HCT116 (cell line): ENCODE results near the gene KRTAP20-2. TPM values are rescaled to one million over a fixed set of nuclear protein-coding genes. Genes with fewer than 3 reads are reported as not detected.

Source experiments
- ATAC-seq: fragments of 200-7000 bp; cut with Tn5 transposase; 2 replicates; pipeline ENCODE4 v1.9.1; 2020; ENCODE audit warnings: mild to moderate bottlenecking, moderate library complexity
- BruUV-seq: library from RNA; stranded (reverse); fragments of 400-500 nt; replicated peaks from 2 replicates; lab custom pipeline; 2021; lab: Mats Ljungman, UMichigan
- CTCF ChIA-PET: fragments of 300-600 bp; sonication (Branson Sonifier 250); formaldehyde crosslinking; loops from one replicate; lab custom pipeline; 2021; ENCODE audit warnings: antibody characterized with exemption; lab: Charles Lee
- POLR2A ChIA-PET: fragments of 300-600, 350-600 bp; sonication (Branson Sonifier 250); formaldehyde crosslinking; loops from one replicate; lab custom pipeline; 2021; ENCODE audit warnings: antibody characterized with exemption; lab: Charles Lee
- RAD21 ChIA-PET, 2 experiments: fragments of 300-600 bp; sonication (Branson Sonifier 250); formaldehyde crosslinking; loops; one replicate each; lab custom pipeline; 2023; ENCODE audit warnings: low total read pairs in 2 of 2; ENCODE audit not compliant: uncharacterized antibody in 2 of 2, unreplicated experiment in 2 of 2, low non-redundant PET in 1 of 2; lab: Charles Lee
- DNase-seq: peaks from one replicate; pipeline ENCODE4 v3.0.0-alpha.2; 2010; ENCODE audit warnings: low read depth, low spot score
- H2AFZ ChIP-seq: fragments of 200-600 bp; shearing (Covaris generic), sonication (generic); 2 replicates; pipeline ENCODE4 v1.6.1; 2017; ENCODE audit warnings: low read depth, mixed run types, mixed read lengths, antibody characterized with exemption, low read length; ENCODE audit not compliant: poor library complexity, severe bottlenecking
- H3K27ac ChIP-seq: 2 replicates; pipeline ENCODE4 v1.5.1; 2012; ENCODE audit warnings: low read depth, low read length
- H3K27me3 ChIP-seq: fragments of 200-600 bp; sonication (generic); 2 replicates; pipeline ENCODE4 v1.6.1; 2016; ENCODE audit warnings: mixed run types, low read length, mixed read lengths; ENCODE audit not compliant: insufficient read depth
- H3K36me3 ChIP-seq, 2 experiments: fragments of 200-500 bp in 1 of 2; fragments of 200-600 bp in 1 of 2; sonication (Bioruptor generic) in 1 of 2; sonication (generic) in 1 of 2; 2 replicates each; pipeline versions ENCODE4 v1.5.1 to v1.6.1; 2014 to 2016; ENCODE audit warnings: low read length in 2 of 2, inconsistent platforms in 1 of 2, mixed read lengths in 1 of 2, mixed run types in 1 of 2; ENCODE audit not compliant: insufficient read depth in 2 of 2, control insufficient read depth in 1 of 2
- H3K4me1 ChIP-seq, 2 experiments: fragments of 200-600 bp in 1 of 2; sonication (generic) in 1 of 2; 2 replicates each; pipeline versions ENCODE4 v1.5.1 to v1.6.1; 2012 to 2017; ENCODE audit warnings: low read length in 2 of 2, inconsistent platforms in 1 of 2, mild to moderate bottlenecking in 1 of 2, mixed read lengths in 1 of 2, mixed run types in 1 of 2, moderate library complexity in 1 of 2; ENCODE audit not compliant: insufficient read depth in 2 of 2, control insufficient read depth in 1 of 2
- H3K4me2 ChIP-seq: fragments of 200-600 bp; sonication (generic); 2 replicates; pipeline ENCODE4 v1.6.1; 2017; ENCODE audit warnings: mixed run types, low read length, mixed read lengths
- H3K4me3 ChIP-seq, 2 experiments: fragments of 200-600 bp in 1 of 2; sonication (generic) in 1 of 2; replicated peaks in 1 of 2; 2 replicates each; pipeline ENCODE4 v1.5.1; 2011 to 2016; ENCODE audit warnings: low read length in 2 of 2, control low read depth in 1 of 2, low read depth in 1 of 2, mild to moderate bottlenecking in 1 of 2, mixed read lengths in 1 of 2, mixed run types in 1 of 2
- H3K79me2 ChIP-seq: fragments of 200-600 bp; sonication (generic); 2 replicates; pipeline ENCODE4 v1.6.1; 2017; ENCODE audit warnings: mild to moderate bottlenecking, mixed run types, low read length, moderate library complexity, mixed read lengths; ENCODE audit not compliant: insufficient read depth
- H3K9ac ChIP-seq: fragments of 200-600 bp; sonication (generic); 2 replicates; pipeline ENCODE4 v1.6.1; 2016; ENCODE audit warnings: low read length, mixed read lengths
- H3K9me2 ChIP-seq: fragments of 200-600 bp; sonication (generic), shearing (Covaris generic); 2 replicates; pipeline ENCODE4 v1.6.1; 2017; ENCODE audit warnings: mixed run types, mild to moderate bottlenecking, moderate library complexity; ENCODE audit not compliant: insufficient read depth
- H3K9me3 ChIP-seq, 2 experiments: fragments of 200-500 bp in 1 of 2; fragments of 200-600 bp in 1 of 2; sonication (Bioruptor generic) in 1 of 2; sonication (generic) in 1 of 2; 2 replicates each; pipeline ENCODE4 v1.6.1; 2014 to 2017; ENCODE audit warnings: low read length in 2 of 2, mixed read lengths in 2 of 2, inconsistent platforms in 1 of 2, low read depth in 1 of 2, mild to moderate bottlenecking in 1 of 2, mixed run types in 1 of 2, moderate library complexity in 1 of 2; ENCODE audit not compliant: control insufficient read depth in 1 of 2, insufficient read depth in 1 of 2
- H4K20me1 ChIP-seq: fragments of 200-600 bp; sonication (generic), shearing (Covaris generic); 2 replicates; pipeline ENCODE4 v1.6.1; 2017; ENCODE audit warnings: mixed run types, mild to moderate bottlenecking, moderate library complexity; ENCODE audit not compliant: insufficient read depth
- FOSL1 ChIP-seq: IDR thresholded peaks from 2 replicates; pipeline ENCODE4 v1.6.1; 2012; ENCODE audit warnings: low read depth
- JUND ChIP-seq: IDR thresholded peaks from 2 replicates; pipeline ENCODE4 v1.6.1; 2012
- POLR2A ChIP-seq: IDR thresholded peaks from 2 replicates; pipeline ENCODE4 v1.7.0; 2011; ENCODE audit warnings: borderline replicate concordance; ENCODE audit not compliant: insufficient read depth, insufficient read length; ENCODE audit errors: extremely low read depth
- REST ChIP-seq: IDR thresholded peaks from 2 replicates; pipeline ENCODE4 v1.6.1; 2012; ENCODE audit warnings: low read depth
- SRF ChIP-seq: IDR thresholded peaks from 2 replicates; pipeline ENCODE4 v1.6.1; 2012; ENCODE audit warnings: low read depth
- TCF7L2 ChIP-seq: IDR thresholded peaks from 2 replicates; pipeline ENCODE4 v1.7.0; 2011; ENCODE audit warnings: borderline replicate concordance, inconsistent platforms; ENCODE audit not compliant: insufficient read depth, insufficient read length; ENCODE audit errors: extremely low read depth
- ZBTB33 ChIP-seq: IDR thresholded peaks from 2 replicates; pipeline ENCODE4 v1.6.1; 2011; ENCODE audit warnings: mild to moderate bottlenecking, low read length, moderate library complexity; ENCODE audit not compliant: insufficient replicate concordance; ENCODE audit errors: extremely low read depth
- ZFX ChIP-seq: fragments of 450-650 bp; IDR thresholded peaks from 2 replicates; pipeline ENCODE4 v1.6.1; 2017
- intact Hi-C: fragments of 100-400 bp; cut with micrococcal nuclease; formaldehyde crosslinking; loops from 2 replicates; pipeline ENCODE4 v1.10.0; 2022
- total RNA-seq: library from RNA; stranded (reverse); gene quantifications from one replicate; pipeline ENCODE4 v1.2.1, GENCODE V29; 2021; ENCODE audit not compliant: unreplicated experiment

KRTAP20-2 gene
- total RNA-seq, 1 experiment from 2014 or later: not detected

GRCh38 chr21:30672985-30673650, 38.1 kb downstream of the KRTAP20-2 start:
- POLR2A ChIA-PET: no interaction called here
- Histone ChIP-seq H3K4me3 (no peak overlapping the region), H3K9me3 (peaks cover 8 to 22% of the 10 kb centered on the region in 2 experiments; a peak in 2 of 4 replicates), H3K9ac (no peak overlapping the region), H3K27ac (no peak overlapping the region), H3K79me2 (no peaks in the 10 kb centered on the region), H2AFZ (no peak overlapping the region), H3K4me1 (no peaks in the 10 kb centered on the region), H3K36me3 (no peaks in the 10 kb centered on the region), H4K20me1 (no peaks in the 10 kb centered on the region), H3K27me3 (no peaks in the 10 kb centered on the region), H3K9me2 (no peaks in the 10 kb centered on the region), H3K4me2 (no peak overlapping the region)
- TF ChIP-seq ZBTB33 (no peak), ZFX (no peak), SRF (no peak), REST (no peak), POLR2A (no peak), FOSL1 (no peak), TCF7L2 (no peak), JUND (no peak)
- no TSS peak for BruUV-seq
- DNase-seq (no peak), ATAC-seq (no peak)
- CTCF ChIA-PET: no interaction called here
- intact Hi-C loops: no loop called here
- RAD21 ChIA-PET: no interaction called here
